ENCODE results near the gene LEFTY2.
"Not testable (repeated sequence)": the region's sequence is repeated elsewhere in the genome, so short reads cannot be mapped to it uniquely, and the experiment has no call there.

LEFTY2 gene

DNA sequence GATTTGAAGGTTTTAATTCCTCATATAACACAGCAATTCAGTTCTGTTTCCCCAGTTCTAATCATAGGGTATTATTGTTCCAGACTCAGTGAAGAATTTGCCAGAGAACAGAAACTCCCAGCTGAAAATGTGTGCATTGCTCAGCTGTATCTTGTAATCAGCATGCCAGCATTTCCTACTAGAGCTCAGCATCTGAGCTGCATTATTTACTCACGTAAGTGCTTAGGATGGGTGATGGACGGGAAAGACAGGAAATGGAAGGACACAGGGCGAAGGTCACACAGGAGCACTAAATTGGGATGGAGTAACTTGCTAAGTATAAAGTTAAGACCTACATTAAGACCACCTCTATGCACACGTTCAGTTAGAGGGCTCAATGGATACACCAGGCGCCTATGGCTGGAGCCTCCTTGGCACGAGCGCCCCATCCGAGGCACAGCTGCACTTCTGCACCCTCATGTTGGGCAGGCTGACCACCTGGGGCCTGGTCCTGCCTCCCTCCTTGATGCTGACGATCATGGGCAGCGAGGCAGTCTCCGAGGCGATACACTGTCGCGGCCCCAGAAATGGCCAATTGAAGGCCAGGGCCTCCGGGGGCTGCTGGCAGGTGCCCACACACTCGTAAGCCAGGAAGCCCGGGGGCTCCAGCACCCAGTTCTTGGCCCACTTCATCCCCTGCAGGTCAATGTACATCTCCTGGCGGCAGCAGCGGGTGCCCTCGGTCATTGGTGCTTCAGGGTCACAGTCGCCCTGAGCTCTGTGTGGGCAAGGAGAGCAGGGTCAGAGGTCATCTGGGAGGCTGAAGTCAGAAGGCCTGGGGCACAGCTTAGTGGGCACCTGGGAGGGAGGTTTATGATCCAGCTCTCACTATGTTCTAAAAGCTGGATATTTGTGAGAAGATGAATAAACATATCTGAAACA lies 3.7 kb downstream of the LEFTY2 start:
- H3K27me3 ChIP-seq (ENCODE audit: low read length): no peaks in the 10 kb centered on the region
- no peaks in the 10 kb centered on the region for H3K79me2 ChIP-seq (ENCODE audit: insufficient read depth, low read length)
- no peak overlapping the region for H3K27ac ChIP-seq (ENCODE audit: low read depth, low read length)
- no peak overlapping the region for H2AFZ ChIP-seq (ENCODE audit: low read depth, low read length, severe bottlenecking)
- H3K9ac ChIP-seq (ENCODE audit: low read length): no peak overlapping the region
- no peaks in the 10 kb centered on the region; the same call in 1 of the 2 replicates for H3F3A ChIP-seq (ENCODE audit: insufficient read depth)
- H3K9me3 ChIP-seq (ENCODE audit: insufficient read depth, low read length): no peaks in the 10 kb centered on the region
- TF ChIP-seq EZH2phosphoT487 (conservative IDR thresholded peaks at IDR 0.05; ENCODE audit: low read length): no peak
- TF ChIP-seq CTCF (IDR thresholded peaks at IDR 0.05; ENCODE audit: insufficient read depth, low read length, poor library complexity, severe bottlenecking): no peak
- H4K20me1 ChIP-seq (ENCODE audit: low read depth, low read length): no peaks in the 10 kb centered on the region
- no peaks in the 10 kb centered on the region for H3K36me3 ChIP-seq (ENCODE audit: low read length)
- H3K9me2 ChIP-seq (replicated peaks; ENCODE audit: insufficient read depth, low read length): no peaks in the 10 kb centered on the region
- H3K4me3 ChIP-seq (ENCODE audit: insufficient read depth, low read length, poor library complexity, severe bottlenecking): no peak overlapping the region
- H3K4me2 ChIP-seq (ENCODE audit: low read depth, low read length, poor library complexity, severe bottlenecking): no peak overlapping the region

- Histone ChIP-seq H3K4me2 (ENCODE audit: low read depth, low read length, poor library complexity, severe bottlenecking) (no peak overlapping the region), H3K27ac (ENCODE audit: low read depth, low read length) (no peak overlapping the region)
Measured at GRCh38 chr1:225936523-225936922, 4.5 kb downstream of the LEFTY2 start.

DNA sequence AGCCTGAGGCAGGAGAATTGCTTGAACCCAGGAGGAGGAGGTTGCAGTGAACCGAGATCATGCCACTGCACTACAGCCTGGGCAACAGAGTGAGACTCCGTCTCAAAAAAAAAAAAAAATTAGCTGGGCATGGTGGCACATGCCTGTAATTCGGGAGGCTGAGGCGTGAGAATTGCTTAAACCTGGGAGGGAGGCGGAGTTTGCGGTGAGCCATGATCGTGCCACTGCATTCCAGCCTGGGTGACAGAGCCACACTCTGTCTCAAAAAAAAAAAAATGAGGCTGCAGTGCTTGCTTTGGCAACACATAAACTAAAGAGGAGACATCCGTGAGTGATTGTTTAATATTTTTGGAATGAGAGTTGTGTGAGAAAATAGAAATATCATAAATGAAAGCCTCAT lies 4.9 kb downstream of the LEFTY2 start:
- H3K9me2 ChIP-seq (replicated peaks; ENCODE audit: insufficient read depth, low read length); H3K27me3 ChIP-seq (ENCODE audit: low read length); H3K9me3 ChIP-seq (ENCODE audit: insufficient read depth, low read length); H3F3A ChIP-seq (ENCODE audit: insufficient read depth); H3K27ac ChIP-seq (ENCODE audit: low read depth, low read length); H3K4me2 ChIP-seq (ENCODE audit: low read depth, low read length, poor library complexity, severe bottlenecking); H3K79me2 ChIP-seq (ENCODE audit: insufficient read depth, low read length); H2AFZ ChIP-seq (ENCODE audit: low read depth, low read length, severe bottlenecking); H3K4me3 ChIP-seq (ENCODE audit: insufficient read depth, low read length, poor library complexity, severe bottlenecking); H3K36me3 ChIP-seq (ENCODE audit: low read length); H4K20me1 ChIP-seq (ENCODE audit: low read depth, low read length); H3K9ac ChIP-seq (ENCODE audit: low read length): not testable (repeated sequence)

More at GRCh38 chr1:225936523-225936922, 4.5 kb downstream of the LEFTY2 start:
- Histone ChIP-seq H3K9ac (ENCODE audit: low read length) (no peak overlapping the region), H3K9me2 (replicated peaks; ENCODE audit: insufficient read depth, low read length) (no peaks in the 10 kb centered on the region), H3K4me3 (ENCODE audit: insufficient read depth, low read length, poor library complexity, severe bottlenecking) (no peak overlapping the region), H3F3A (ENCODE audit: insufficient read depth) (no peaks in the 10 kb centered on the region; the same call in 1 of the 2 replicates), H3K27me3 (ENCODE audit: low read length) (no peaks in the 10 kb centered on the region), H3K79me2 (ENCODE audit: insufficient read depth, low read length) (no peaks in the 10 kb centered on the region), H3K36me3 (ENCODE audit: low read length) (no peaks in the 10 kb centered on the region), H3K9me3 (ENCODE audit: insufficient read depth, low read length) (no peaks in the 10 kb centered on the region), H4K20me1 (ENCODE audit: low read depth, low read length) (no peaks in the 10 kb centered on the region), H2AFZ (ENCODE audit: low read depth, low read length, severe bottlenecking) (no peak overlapping the region)
- no peak for TF ChIP-seq EZH2phosphoT487 (conservative IDR thresholded peaks at IDR 0.05; ENCODE audit: low read length)
- TF ChIP-seq CTCF (IDR thresholded peaks at IDR 0.05; ENCODE audit: insufficient read depth, low read length, poor library complexity, severe bottlenecking): no peak

DNA sequence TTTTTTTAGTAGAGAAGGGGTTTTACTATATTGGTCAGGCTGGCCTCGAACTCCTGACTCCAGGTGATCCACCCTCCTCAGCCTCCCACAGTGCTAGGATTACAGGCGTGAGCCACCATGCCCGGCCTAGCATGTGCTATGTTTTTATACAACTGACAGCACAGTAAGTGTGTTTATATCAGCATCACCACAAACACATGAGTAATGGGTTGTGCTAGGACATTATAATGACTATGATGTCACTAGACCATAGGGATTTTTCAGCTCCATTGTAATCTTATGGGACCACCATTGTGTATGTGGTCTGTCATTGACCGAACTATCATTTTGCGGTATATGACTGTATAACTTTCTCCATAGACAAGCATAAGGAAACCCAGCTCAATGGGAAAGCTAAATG lies 6.3 kb downstream of the LEFTY2 start:
- Histone ChIP-seq H3K79me2 (ENCODE audit: insufficient read depth, low read length) (no peaks in the 10 kb centered on the region), H3K27me3 (ENCODE audit: low read length) (no peaks in the 10 kb centered on the region), H3K4me2 (ENCODE audit: low read depth, low read length, poor library complexity, severe bottlenecking) (no peak overlapping the region), H3F3A (ENCODE audit: insufficient read depth) (no peaks in the 10 kb centered on the region), H3K9me3 (ENCODE audit: insufficient read depth, low read length) (no peaks in the 10 kb centered on the region), H4K20me1 (ENCODE audit: low read depth, low read length) (no peaks in the 10 kb centered on the region), H3K9me2 (replicated peaks; ENCODE audit: insufficient read depth, low read length) (no peaks in the 10 kb centered on the region), H3K9ac (ENCODE audit: low read length) (no peak overlapping the region), H3K36me3 (ENCODE audit: low read length) (no peaks in the 10 kb centered on the region), H3K27ac (ENCODE audit: low read depth, low read length) (no peak overlapping the region), H3K4me3 (ENCODE audit: insufficient read depth, low read length, poor library complexity, severe bottlenecking) (no peak overlapping the region), H2AFZ (ENCODE audit: low read depth, low read length, severe bottlenecking) (no peak overlapping the region)
- TF ChIP-seq CTCF (IDR thresholded peaks at IDR 0.05; ENCODE audit: insufficient read depth, low read length, poor library complexity, severe bottlenecking): no peak
- TF ChIP-seq EZH2phosphoT487 (conservative IDR thresholded peaks at IDR 0.05; ENCODE audit: low read length): no peak

Measured in SU-DHL-6 (cell line).